GM18861 (cell line): ENCODE measurements around the gene BANK1.

Experiments
- ATAC-seq: cut with Tn5 transposase; IDR thresholded peaks from one replicate; pipeline ENCODE4 v1.9.1; 2021; ENCODE audit not compliant: unreplicated experiment

BANK1 gene

GRCh38 chr4:102103368-102103767, 312.8 kb downstream of the BANK1 start:
- ATAC-seq, result no peak

- ATAC-seq, result no peak
These were observed 313.7 kb downstream of the BANK1 start for GRCh38 chr4:102104278-102104677.

- no peak for ATAC-seq
These were observed 315.5 kb downstream of the BANK1 start for GRCh38 chr4:102105983-102106382.

GRCh38 chr4:102114118-102114630, 323.6 kb downstream of the BANK1 start:
- ATAC-seq, result no peak

GRCh38 chr4:102116121-102116520, 325.6 kb downstream of the BANK1 start:
- ATAC-seq, result no peak

- no peak for ATAC-seq
These were observed 330.3 kb downstream of the BANK1 start for GRCh38 chr4:102120846-102121245.
